ENCODE data around the gene CRELD2.

Gene CRELD2

GRCh38 chr22:49889071-49889470 lies 29.4 kb upstream of the CRELD2 start:
- no peak for DNase-seq

- DNase-seq = no peak
Measured at GRCh38 chr22:49892226-49892899, 26.1 kb upstream of the CRELD2 start.

GRCh38 chr22:49893025-49893424 lies 25.4 kb upstream of the CRELD2 start:
- no peak for DNase-seq

- no peak for DNase-seq
Measured at GRCh38 chr22:49894322-49895054, 23.9 kb upstream of the CRELD2 start.

- DNase-seq = no peak
Measured at GRCh38 chr22:49896201-49896600, 22.2 kb upstream of the CRELD2 start.

GRCh38 chr22:49897015-49897684 lies 21.3 kb upstream of the CRELD2 start:
- DNase-seq = no peak

GRCh38 chr22:49899530-49899929 lies 18.9 kb upstream of the CRELD2 start:
- DNase-seq = no peak

- DNase-seq = no peak
Measured at GRCh38 chr22:49900441-49901230, 17.8 kb upstream of the CRELD2 start.

- DNase-seq = no peak
Measured at GRCh38 chr22:49901457-49901856, 17.0 kb upstream of the CRELD2 start.

GRCh38 chr22:49903322-49904039 lies 15.0 kb upstream of the CRELD2 start:
- DNase-seq = no peak

- no peak for DNase-seq
Measured at GRCh38 chr22:49904040-49904369, 14.4 kb upstream of the CRELD2 start.

GRCh38 chr22:49905465-49905864 lies 13.0 kb upstream of the CRELD2 start:
- no peak for DNase-seq

- DNase-seq = no peak
Measured at GRCh38 chr22:49906071-49906798, 12.2 kb upstream of the CRELD2 start.

- DNase-seq = no peak
Measured at GRCh38 chr22:49906799-49907290, 11.6 kb upstream of the CRELD2 start.

GRCh38 chr22:49907807-49908206 lies 10.6 kb upstream of the CRELD2 start:
- no peak for DNase-seq

GRCh38 chr22:49909476-49910205 lies 8.8 kb upstream of the CRELD2 start:
- no peak for DNase-seq

GRCh38 chr22:49910229-49911155 lies 7.9 kb upstream of the CRELD2 start:
- DNase-seq = no peak

- DNase-seq = no peak
Measured at GRCh38 chr22:49911881-49912625, 6.4 kb upstream of the CRELD2 start.

GRCh38 chr22:49913026-49913425 lies 5.4 kb upstream of the CRELD2 start:
- DNase-seq = no peak
